Measurements from ENCODE around the gene DNLZ.
A peak's percentile ranks its signal among the peaks of the same experiment; 100 is the strongest.

DNLZ gene

DNA sequence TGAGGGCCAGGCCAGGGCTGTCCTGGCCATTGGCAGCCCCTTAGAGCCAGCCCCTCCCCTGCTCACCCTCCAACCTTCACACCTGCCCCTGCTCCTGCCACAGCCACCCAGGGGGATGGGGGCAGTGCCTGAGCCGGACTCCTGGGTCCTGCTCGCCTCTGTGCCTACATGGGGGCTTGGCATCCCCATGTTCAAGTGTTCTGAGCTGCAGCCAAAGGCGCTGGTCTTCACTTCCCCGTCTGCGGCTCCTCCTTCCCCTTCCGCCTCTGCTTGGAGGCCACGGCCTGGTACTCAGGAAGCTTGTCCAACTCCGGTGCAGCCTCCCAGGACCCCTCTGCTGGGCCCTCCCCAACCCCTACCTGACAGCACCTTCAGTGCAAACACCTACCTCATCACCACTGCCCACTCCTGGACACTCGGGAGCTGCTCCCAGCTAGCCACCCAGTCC, 2.3 kb upstream of the DNLZ start:
- H3K4me3 ChIP-seq (ENCODE audit: low read depth, low read length), result no peak overlapping the region
- no peak for TF ChIP-seq POLR2A (IDR thresholded peaks at IDR 0.05; ENCODE audit: extremely low read depth, insufficient read length)
- no peak for TF ChIP-seq MYC (IDR thresholded peaks at IDR 0.05; ENCODE audit: low read depth, low read length)
- TF ChIP-seq, protein P1, sequence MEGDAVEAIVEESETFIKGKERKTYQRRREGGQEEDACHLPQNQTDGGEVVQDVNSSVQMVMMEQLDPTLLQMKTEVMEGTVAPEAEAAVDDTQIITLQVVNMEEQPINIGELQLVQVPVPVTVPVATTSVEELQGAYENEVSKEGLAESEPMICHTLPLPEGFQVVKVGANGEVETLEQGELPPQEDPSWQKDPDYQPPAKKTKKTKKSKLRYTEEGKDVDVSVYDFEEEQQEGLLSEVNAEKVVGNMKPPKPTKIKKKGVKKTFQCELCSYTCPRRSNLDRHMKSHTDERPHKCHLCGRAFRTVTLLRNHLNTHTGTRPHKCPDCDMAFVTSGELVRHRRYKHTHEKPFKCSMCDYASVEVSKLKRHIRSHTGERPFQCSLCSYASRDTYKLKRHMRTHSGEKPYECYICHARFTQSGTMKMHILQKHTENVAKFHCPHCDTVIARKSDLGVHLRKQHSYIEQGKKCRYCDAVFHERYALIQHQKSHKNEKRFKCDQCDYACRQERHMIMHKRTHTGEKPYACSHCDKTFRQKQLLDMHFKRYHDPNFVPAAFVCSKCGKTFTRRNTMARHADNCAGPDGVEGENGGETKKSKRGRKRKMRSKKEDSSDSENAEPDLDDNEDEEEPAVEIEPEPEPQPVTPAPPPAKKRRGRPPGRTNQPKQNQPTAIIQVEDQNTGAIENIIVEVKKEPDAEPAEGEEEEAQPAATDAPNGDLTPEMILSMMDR (IDR thresholded peaks at IDR 0.05; ENCODE audit: low read depth, low read length), result no peak
- TF ChIP-seq, protein P2, sequence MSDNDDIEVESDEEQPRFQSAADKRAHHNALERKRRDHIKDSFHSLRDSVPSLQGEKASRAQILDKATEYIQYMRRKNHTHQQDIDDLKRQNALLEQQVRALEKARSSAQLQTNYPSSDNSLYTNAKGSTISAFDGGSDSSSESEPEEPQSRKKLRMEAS (IDR thresholded peaks at IDR 0.05; ENCODE audit: low read depth, low read length), result no peak
- peak; percentile 51 for DNase-seq (ENCODE audit: low read depth)

DNA sequence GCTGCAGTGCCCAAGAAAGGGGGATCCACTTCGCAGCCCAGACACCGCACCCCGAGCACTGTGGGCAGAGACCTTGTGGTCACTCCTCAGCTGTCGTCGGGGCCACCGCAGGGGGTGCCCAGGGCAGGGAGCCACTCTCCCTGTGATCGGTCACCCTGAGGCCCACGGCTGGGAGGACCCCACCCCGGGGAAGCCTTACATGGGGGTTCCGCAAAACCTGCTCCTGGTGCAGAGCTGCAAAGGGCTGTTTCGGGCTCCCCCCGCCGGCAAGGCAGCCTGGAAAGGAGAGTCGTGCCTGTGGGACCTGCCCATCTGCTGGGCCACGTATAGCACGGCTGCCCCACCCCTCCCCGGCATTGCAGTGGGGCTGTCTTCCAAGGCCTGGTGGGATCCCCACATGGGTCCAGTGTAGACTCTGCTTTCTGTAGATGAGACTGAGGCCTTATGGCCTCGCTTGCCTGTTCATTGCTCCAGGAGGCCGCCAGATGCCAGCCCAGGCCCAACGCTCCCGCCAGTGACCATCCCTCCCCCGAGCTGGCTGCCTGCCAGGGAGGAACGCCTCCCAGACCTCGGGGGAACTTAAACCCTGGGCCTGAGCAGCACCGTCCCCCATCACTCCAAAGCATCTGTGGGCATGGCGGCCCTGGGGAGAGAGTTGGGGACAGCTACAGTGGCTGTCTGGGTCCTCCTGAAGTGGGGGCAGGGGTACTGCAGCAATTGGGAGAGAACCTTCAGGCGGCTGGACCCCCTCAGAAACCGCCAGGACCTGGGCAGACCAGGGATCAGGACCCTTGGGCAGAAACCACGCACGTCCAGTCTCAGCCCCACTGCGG, 1.6 kb upstream of the DNLZ start:
- TF ChIP-seq POLR2A (IDR thresholded peaks at IDR 0.05; ENCODE audit: extremely low read depth, insufficient read length) (no peak), MYC (IDR thresholded peaks at IDR 0.05; ENCODE audit: low read depth, low read length) (no peak)
- TF ChIP-seq, protein P1 (IDR thresholded peaks at IDR 0.05; ENCODE audit: low read depth, low read length), result no peak
- TF ChIP-seq, protein P2 (IDR thresholded peaks at IDR 0.05; ENCODE audit: low read depth, low read length), result no peak
- H3K4me3 ChIP-seq (ENCODE audit: low read depth, low read length), result peak overlapping the region; percentile 32
- DNase-seq (ENCODE audit: low read depth), result peak; percentile 70

DNA sequence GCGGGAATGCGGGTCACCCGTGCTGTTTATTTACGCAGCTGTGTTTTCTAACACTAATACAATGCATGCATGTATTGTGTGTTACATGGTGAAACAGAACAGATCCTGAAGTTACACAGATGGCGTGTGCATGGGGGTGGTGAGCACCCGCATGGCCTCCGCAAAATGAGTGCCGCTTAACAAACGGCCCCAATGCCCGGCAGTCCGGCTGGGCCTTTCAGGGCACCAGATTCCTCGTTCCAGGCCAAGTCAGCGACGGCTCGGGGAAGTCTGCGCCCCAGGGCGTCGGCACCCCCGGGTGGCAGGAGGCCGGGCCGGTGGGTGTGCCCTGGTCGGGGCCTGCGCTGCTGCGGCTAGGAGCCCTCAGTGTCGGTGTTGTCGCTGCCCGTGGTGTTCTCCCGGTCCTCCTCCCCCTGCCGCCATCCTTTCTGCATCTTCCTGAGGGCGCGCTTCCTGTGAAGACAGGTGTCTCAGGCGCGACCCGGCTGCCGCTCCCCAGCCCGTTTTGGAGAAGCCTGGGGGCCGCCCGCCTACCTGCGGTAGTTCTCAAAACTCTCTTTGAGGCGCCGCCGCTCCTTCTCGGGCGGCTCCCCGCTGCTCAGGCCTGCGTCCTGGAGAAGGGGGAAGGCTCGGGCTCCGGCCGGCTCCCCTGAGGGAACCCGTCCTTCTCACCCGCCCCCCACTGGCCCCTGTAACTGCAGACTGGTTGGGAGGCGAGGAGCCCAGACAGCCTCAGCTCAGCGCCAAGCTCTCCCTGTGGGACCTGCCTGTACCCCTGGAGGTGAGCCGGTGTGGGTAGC, 605 bp upstream of the DNLZ start:
- peak; percentile 88 for DNase-seq (ENCODE audit: low read depth)
- H3K4me3 ChIP-seq (ENCODE audit: low read depth, low read length), result peak overlapping the region; percentile 41
- peak; percentile 43 for TF ChIP-seq POLR2A (IDR thresholded peaks at IDR 0.05; ENCODE audit: extremely low read depth, insufficient read length)
- TF ChIP-seq, protein P2 (IDR thresholded peaks at IDR 0.05; ENCODE audit: low read depth, low read length), result no peak

DNA sequence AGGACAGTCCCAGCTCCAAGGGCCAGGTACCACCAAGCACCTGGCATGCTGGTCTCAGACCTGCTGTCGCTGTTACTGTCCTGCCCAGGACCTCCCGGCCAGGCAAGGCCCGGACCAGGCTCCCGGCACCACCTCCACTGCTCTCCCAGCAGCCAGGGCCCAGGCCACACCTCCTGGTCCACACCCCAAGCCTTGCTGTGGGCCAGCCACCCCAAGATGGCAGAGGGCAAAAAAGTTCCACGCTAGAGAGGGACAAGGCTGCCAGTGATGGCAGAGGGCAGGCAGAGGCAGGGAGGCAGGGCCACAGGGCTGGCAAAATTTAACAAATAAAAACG, 1.1 kb downstream of the DNLZ start:
- TF ChIP-seq, protein P1 (IDR thresholded peaks at IDR 0.05; ENCODE audit: low read depth, low read length), result no peak
- no peak for TF ChIP-seq MYC (IDR thresholded peaks at IDR 0.05; ENCODE audit: low read depth, low read length)
- no peak for TF ChIP-seq POLR2A (IDR thresholded peaks at IDR 0.05; ENCODE audit: extremely low read depth, insufficient read length)
- TF ChIP-seq, protein P2 (IDR thresholded peaks at IDR 0.05; ENCODE audit: low read depth, low read length), result no peak
- H3K4me3 ChIP-seq (ENCODE audit: low read depth, low read length), result peak overlapping the region; percentile 9
- DNase-seq (ENCODE audit: low read depth), result no peak

DNA sequence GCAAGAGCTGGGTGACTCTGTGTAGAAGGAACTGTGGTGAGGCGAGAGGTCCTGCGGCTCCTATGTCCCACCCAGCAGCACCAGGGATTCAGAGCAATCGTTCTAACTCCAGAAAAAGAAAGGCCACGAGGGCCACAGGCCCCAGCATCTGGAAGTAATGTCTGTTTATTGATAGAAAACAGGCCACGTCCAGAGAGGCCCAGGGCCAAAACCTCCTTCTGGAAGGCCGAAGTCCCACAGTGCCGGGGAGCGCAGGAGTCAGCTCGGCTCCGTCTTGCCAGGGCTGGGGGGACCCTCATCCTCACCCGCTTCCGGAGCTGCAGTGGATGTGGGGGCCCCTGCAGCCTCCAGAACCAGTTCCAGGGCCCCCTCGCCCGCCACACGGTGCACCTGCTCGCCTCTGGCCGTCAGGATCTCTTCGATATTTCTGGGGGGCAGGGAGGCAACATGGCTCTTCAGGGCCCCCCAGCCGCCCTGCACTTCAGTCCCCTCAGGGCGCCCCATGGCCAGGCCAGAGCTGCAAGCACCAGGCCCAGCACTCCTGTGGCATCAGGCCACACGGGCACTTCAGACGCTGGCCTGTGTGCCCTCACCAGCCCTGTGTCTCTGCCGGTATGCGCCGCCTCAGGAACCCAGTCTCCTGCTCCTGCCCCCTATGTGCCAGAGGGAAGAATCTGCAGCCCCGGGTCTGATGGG, 1.6 kb downstream of the DNLZ start:
- H3K4me3 ChIP-seq (ENCODE audit: low read depth, low read length), result no peak overlapping the region
- no peak for DNase-seq (ENCODE audit: low read depth)
- no peak for TF ChIP-seq POLR2A (IDR thresholded peaks at IDR 0.05; ENCODE audit: extremely low read depth, insufficient read length)
- TF ChIP-seq, protein P2 (IDR thresholded peaks at IDR 0.05; ENCODE audit: low read depth, low read length), result no peak
- TF ChIP-seq, protein P1 (IDR thresholded peaks at IDR 0.05; ENCODE audit: low read depth, low read length), result no peak
- TF ChIP-seq MYC (IDR thresholded peaks at IDR 0.05; ENCODE audit: low read depth, low read length), result no peak
